ENCODE results near the gene SCGB1C1. TPM values are rescaled to one million over a fixed set of nuclear protein-coding genes. Genes with fewer than 3 reads are reported as not detected.

Gene SCGB1C1
- total RNA-seq, 1 experiment from 2014 or later = not detected

Other genes starting within 250 kb of the SCGB1C1 start
- 11.1 and 17.2 TPM in 2 replicates for gene BET1L, start 14.3 kb downstream of the SCGB1C1 start, total RNA-seq (2014; rRNA removed)
- 152 and 183 TPM in 2 replicates for gene RIC8A, start 14.6 kb downstream of the SCGB1C1 start, total RNA-seq (2014; rRNA removed)
- 7.9 and 8.6 TPM in 2 replicates for gene SIRT3, start 43.3 kb downstream of the SCGB1C1 start, total RNA-seq (2014; rRNA removed)
- gene PSMD13, start 43.9 kb downstream of the SCGB1C1 start, total RNA-seq (2014; rRNA removed) = 122 and 135 TPM in 2 replicates
- not detected in 2 replicates for gene NLRP6, start 85.3 kb downstream of the SCGB1C1 start, total RNA-seq (2014; rRNA removed)
- gene PGGHG, start 96.0 kb downstream of the SCGB1C1 start, total RNA-seq (2014; rRNA removed) = 5.2 and 7.6 TPM in 2 replicates
- gene IFITM5, start 106.4 kb downstream of the SCGB1C1 start, total RNA-seq (2014; rRNA removed) = not detected in 2 replicates
- 15.6 and 21.9 TPM in 2 replicates for gene IFITM2, start 114.7 kb downstream of the SCGB1C1 start, total RNA-seq (2014; rRNA removed)
- gene IFITM1, start 121.0 kb downstream of the SCGB1C1 start, total RNA-seq (2014; rRNA removed) = 0.32 and 3.2 TPM in 2 replicates
- gene IFITM3, start 127.8 kb downstream of the SCGB1C1 start, total RNA-seq (2014; rRNA removed) = 43.4 and 63.7 TPM in 2 replicates
- gene B4GALNT4, start 176.4 kb downstream of the SCGB1C1 start, total RNA-seq (2014; rRNA removed) = 0.75 and 1.3 TPM in 2 replicates
- gene PKP3, start 201.1 kb downstream of the SCGB1C1 start, total RNA-seq (2014; rRNA removed) = 3.7 and 4.7 TPM in 2 replicates
- gene SIGIRR, start 221.9 kb downstream of the SCGB1C1 start, total RNA-seq (2014; rRNA removed) = 5.5 and 5.8 TPM in 2 replicates
- gene ANO9, start 248.9 kb downstream of the SCGB1C1 start, total RNA-seq (2014; rRNA removed) = not detected in 2 replicates

Data from LHCN-M2 (cell line).